T-cell (primary cell): ENCODE results near the gene PTBP2. TPM values are rescaled to one million over a fixed set of nuclear protein-coding genes. Genes with fewer than 3 reads are reported as not detected.
A peak's percentile ranks its signal among the peaks of the same experiment; 100 is the strongest.

Source experiments
- ATAC-seq, 4 experiments: fragments of 200-7000 bp in 3 of 4; fragments of 150-1000 bp in 1 of 4; cut with Tn5 transposase; replicated peaks in 1 of 4; 1 replicate in 3 of 4; 2 replicates in 1 of 4; pipeline ENCODE4 v1.10.0; 2021; ENCODE audit warnings: moderate library complexity in 3 of 4, mild to moderate bottlenecking in 2 of 4, moderate number of reproducible peaks in 1 of 4
- CTCF ChIA-PET, 2 donors: fragments of 300-600 bp; sonication (Branson Sonifier 250); formaldehyde crosslinking; loops; one replicate each; lab custom pipeline; 2022; ENCODE audit warnings: antibody characterized with exemption in 2 of 2; lab: Charles Lee
- POLR2A ChIA-PET, 2 donors: fragments of 300-600 bp; sonication (Branson Sonifier 250); formaldehyde crosslinking; loops; one replicate each; lab custom pipeline; 2022; ENCODE audit warnings: antibody characterized with exemption in 2 of 2; lab: Charles Lee
- DNase-seq, 35 experiments: peaks; one replicate each; pipeline versions ENCODE4 v3.0.0 to v3.0.0-alpha.2; 2013 to 2023
- H3K27ac ChIP-seq: one replicate; pipeline ENCODE4 v1.5.1; 2013; ENCODE audit warnings: low read length
- H3K27me3 ChIP-seq, 2 experiments: replicated peaks in 1 of 2; 1 replicate in 1 of 2; 2 replicates in 1 of 2; pipeline versions ENCODE4 v1.6.1 to v1.7.0; 2013; ENCODE audit warnings: low read length in 1 of 2, mixed read lengths in 1 of 2; ENCODE audit not compliant: control insufficient read depth in 2 of 2, insufficient read depth in 2 of 2; ENCODE audit errors: extremely low read depth in 1 of 2
- H3K36me3 ChIP-seq, 2 donors: 1 replicate in 1 of 2; 2 replicates in 1 of 2; pipeline versions ENCODE4 v1.6.1 to v1.7.0; 2013; ENCODE audit warnings: low read length in 1 of 2; ENCODE audit not compliant: control insufficient read depth in 2 of 2, insufficient read depth in 1 of 2; ENCODE audit errors: extremely low read depth in 1 of 2
- H3K4me1 ChIP-seq, 2 experiments: 1 replicate in 1 of 2; 2 replicates in 1 of 2; pipeline versions ENCODE4 v1.6.1 to v1.7.0; 2013; ENCODE audit warnings: low read length in 2 of 2, mixed read lengths in 1 of 2; ENCODE audit not compliant: insufficient read depth in 2 of 2, control insufficient read depth in 1 of 2; ENCODE audit errors: extremely low read depth in 1 of 2
- H3K4me3 ChIP-seq, 2 donors: 1 replicate in 1 of 2; 2 replicates in 1 of 2; pipeline versions ENCODE4 v1.5.1 to v1.7.0; 2013; ENCODE audit warnings: mild to moderate bottlenecking in 2 of 2, low read length in 1 of 2, moderate library complexity in 1 of 2; ENCODE audit not compliant: control insufficient read depth in 1 of 2; ENCODE audit errors: extremely low read depth in 1 of 2
- H3K9me3 ChIP-seq: 2 replicates; pipeline ENCODE4 v1.7.0; 2013
- H3K27ac Mint-ChIP-seq, 2 donors: one replicate each; pipeline ENCODE4 v1.8.0; 2020 to 2021; ENCODE audit warnings: mild to moderate bottlenecking in 2 of 2, mixed read lengths in 2 of 2
- H3K27me3 Mint-ChIP-seq, 2 donors: one replicate each; pipeline ENCODE4 v1.8.0; 2021 to 2022; ENCODE audit warnings: mixed read lengths in 2 of 2
- H3K36me3 Mint-ChIP-seq: one replicate; pipeline ENCODE4 v1.8.0; 2021; ENCODE audit warnings: mixed read lengths
- H3K4me1 Mint-ChIP-seq, 3 donors: one replicate each; pipeline ENCODE4 v1.8.0; 2020 to 2022; ENCODE audit warnings: mixed read lengths in 3 of 3, mild to moderate bottlenecking in 1 of 3
- H3K4me3 Mint-ChIP-seq, 3 donors: one replicate each; pipeline ENCODE4 v1.8.0; 2020 to 2022; ENCODE audit warnings: mild to moderate bottlenecking in 3 of 3, mixed read lengths in 3 of 3, moderate library complexity in 3 of 3
- H3K9me3 Mint-ChIP-seq, 3 donors: one replicate each; pipeline ENCODE4 v1.8.0; 2020 to 2022; ENCODE audit warnings: mixed read lengths in 3 of 3
- WGBS: methylation state at CpG from one replicate; pipeline ENCODE4 v1.1.5; 2013; ENCODE audit warnings: missing lambda C conversion rate; ENCODE audit not compliant: insufficient coverage; 5-methylcytosine and 5-hydroxymethylcytosine counted together
- total RNA-seq, 35 experiments: library from RNA in 6 of 35; stranded (reverse) in 6 of 35; fragments of 120-200 nt in 1 of 35; gene quantifications; one replicate each; pipeline versions ENCODE4 v1.2.1 to v1.2.4 and lab custom pipeline; 2013 to 2026

The PTBP2 gene
- total RNA-seq, 5 donors from 2014 or later (not counting 1 experiment from before 2014, with no cell fraction given): 16.8 to 24.0 (median 20.7) TPM

GRCh38 chr1:96713649-96714048 is 7.9 kb upstream of the PTBP2 start:
- Histone ChIP-seq H3K27ac (no peak overlapping the region), H3K4me3 (no peak overlapping the region), H3K9me3 (no peaks in the 10 kb centered on the region), H3K27me3 (no peaks in the 10 kb centered on the region), H3K36me3 (no peaks in the 10 kb centered on the region), H3K4me1 (no peaks in the 10 kb centered on the region)
- CTCF ChIA-PET: interaction anchor here in 1 of 2 donors (0.6 kb wide), 1 partner anchor 51 kb away, joined by 4 read pairs; no protein-coding TSS in a partner anchor
- no peak for ATAC-seq
- no peaks in the 10 kb centered on the region for H3K9me3 Mint-ChIP-seq
- no peak for DNase-seq
- H3K27me3 Mint-ChIP-seq: peaks cover 6 to 9% of the 10 kb centered on the region in 2 donors
- no CpG with 5 or more reads among the region's 3 CpGs for WGBS
- H3K4me1 Mint-ChIP-seq: no peaks in the 10 kb centered on the region
- POLR2A ChIA-PET: interaction anchor here (0.5 to 0.6 kb wide), 2 partner anchors 16 to 29 kb away, joined by 3 to 10 read pairs; no protein-coding TSS in a partner anchor
- H3K4me3 Mint-ChIP-seq: no peak overlapping the region
- no peak overlapping the region for H3K27ac Mint-ChIP-seq
- no peaks in the 10 kb centered on the region for H3K36me3 Mint-ChIP-seq

GRCh38 chr1:96714881-96715280 is 6.7 kb upstream of the PTBP2 start:
- H3K27ac ChIP-seq: no peak overlapping the region
- H3K4me1 ChIP-seq: no peaks in the 10 kb centered on the region
- no peaks in the 10 kb centered on the region for H3K27me3 ChIP-seq
- H3K9me3 ChIP-seq: no peaks in the 10 kb centered on the region
- Mint-ChIP-seq H3K27me3 (peaks cover 6 to 8% of the 10 kb centered on the region in 2 donors), H3K4me3 (no peak overlapping the region), H3K36me3 (no peaks in the 10 kb centered on the region), H3K4me1 (no peaks in the 10 kb centered on the region), H3K27ac (no peak overlapping the region), H3K9me3 (no peaks in the 10 kb centered on the region)
- WGBS: no CpG with 5 or more reads among the region's 2 CpGs
- ATAC-seq: no peak
- CTCF ChIA-PET: interaction anchor here in 1 of 2 donors (0.6 kb wide), 1 partner anchor 20 kb away, joined by 3 read pairs; no protein-coding TSS in a partner anchor
- H3K36me3 ChIP-seq: no peaks in the 10 kb centered on the region
- no peak overlapping the region for H3K4me3 ChIP-seq
- POLR2A ChIA-PET: no interaction called here
- DNase-seq: no peak

- ATAC-seq: no peak
- WGBS: no CpG with 5 or more reads among the region's 1 CpG
- no peak overlapping the region for H3K27ac Mint-ChIP-seq
- no peak for DNase-seq
- H3K27me3 Mint-ChIP-seq: peaks cover 6 to 8% of the 10 kb centered on the region in 2 donors
- no peaks in the 10 kb centered on the region for H3K36me3 ChIP-seq
- H3K9me3 Mint-ChIP-seq: no peaks in the 10 kb centered on the region
- H3K4me3 ChIP-seq: no peak overlapping the region
- no peak overlapping the region for H3K4me3 Mint-ChIP-seq
- no peaks in the 10 kb centered on the region for H3K9me3 ChIP-seq
- H3K4me1 ChIP-seq: no peaks in the 10 kb centered on the region
- CTCF ChIA-PET: no interaction called here
- no peaks in the 10 kb centered on the region for H3K36me3 Mint-ChIP-seq
- H3K27ac ChIP-seq: no peak overlapping the region
- POLR2A ChIA-PET: no interaction called here
- no peaks in the 10 kb centered on the region for H3K27me3 ChIP-seq
- H3K4me1 Mint-ChIP-seq: no peaks in the 10 kb centered on the region
Measured at GRCh38 chr1:96715482-96715881, 6.1 kb upstream of the PTBP2 start.

GRCh38 chr1:96721053-96721415 is 550 bp upstream of the PTBP2 start:
- Mint-ChIP-seq H3K4me3 (peak overlapping the region; percentile 85 to 96 (median 92)), H3K36me3 (peaks cover 7% of the 10 kb centered on the region), H3K27ac (peak overlapping the region; percentile 76 to 86), H3K27me3 (no peaks in the 10 kb centered on the region), H3K4me1 (peaks cover 13 to 26% (median 24%) of the 10 kb centered on the region in 3 donors), H3K9me3 (no peaks in the 10 kb centered on the region)
- no peak overlapping the region for H3K27ac ChIP-seq
- WGBS: 3% methylated on average over 4 of the region's 6 CpGs
- H3K4me3 ChIP-seq: peak overlapping the region; percentile 91 to 92
- H3K27me3 ChIP-seq: no peaks in the 10 kb centered on the region
- no peaks in the 10 kb centered on the region for H3K9me3 ChIP-seq
- POLR2A ChIA-PET: no interaction called here
- ATAC-seq (no peak), DNase-seq (no peak)
- peaks cover 9 to 12% of the 10 kb centered on the region in 2 experiments for H3K4me1 ChIP-seq
- H3K36me3 ChIP-seq: peaks cover 3 to 6% of the 10 kb centered on the region in 2 donors
- CTCF ChIA-PET: interaction anchor here in 1 of 2 donors (0.6 kb wide), 1 partner anchor 11 kb away, joined by 3 read pairs; no protein-coding TSS in a partner anchor

GRCh38 chr1:96722161-96722922 is 758 bp downstream of the PTBP2 start:
- H3K27me3 Mint-ChIP-seq: no peaks in the 10 kb centered on the region
- peaks cover 14% of the 10 kb centered on the region for H3K36me3 Mint-ChIP-seq
- POLR2A ChIA-PET: interaction anchor here (0.6 to 0.8 kb wide), 6 partner anchors 9 to 1194 kb away, joined by 3 to 8 read pairs (median 4); no protein-coding TSS in a partner anchor
- H3K9me3 Mint-ChIP-seq: no peaks in the 10 kb centered on the region
- H3K9me3 ChIP-seq: no peaks in the 10 kb centered on the region
- no peaks in the 10 kb centered on the region for H3K27me3 ChIP-seq
- peak overlapping the region; percentile 88 for H3K27ac ChIP-seq
- H3K4me3 ChIP-seq: peak overlapping the region; percentile 91 to 92
- CTCF ChIA-PET: no interaction called here
- under 1% methylated on average over 19 of the region's 29 CpGs for WGBS
- H3K4me3 Mint-ChIP-seq: peak overlapping the region; percentile 85 to 96 (median 92)
- peaks cover 21 to 35% (median 32%) of the 10 kb centered on the region in 3 donors for H3K4me1 Mint-ChIP-seq
- ATAC-seq (peak; percentile 52 to 70 (median 60)), DNase-seq (peak in 4 of 35 experiments; percentile 3 to 46 (median 40))
- H3K27ac Mint-ChIP-seq: peak overlapping the region; percentile 70 to 96
- H3K4me1 ChIP-seq: peaks cover 9 to 15% of the 10 kb centered on the region in 2 experiments
- H3K36me3 ChIP-seq: peaks cover 3 to 6% of the 10 kb centered on the region in 2 donors

- H3K4me3 ChIP-seq: peak overlapping the region; percentile 91 to 92
- peaks cover 3 to 8% of the 10 kb centered on the region in 2 donors for H3K36me3 ChIP-seq
- ATAC-seq (no peak), DNase-seq (no peak)
- no peaks in the 10 kb centered on the region for H3K27me3 ChIP-seq
- peak overlapping the region; percentile 70 to 96 for H3K27ac Mint-ChIP-seq
- CTCF ChIA-PET: no interaction called here
- POLR2A ChIA-PET: interaction anchor here (0.6 to 0.8 kb wide), 4 partner anchors 9 to 1194 kb away, joined by 3 to 8 read pairs (median 4); no protein-coding TSS in a partner anchor
- H3K27ac ChIP-seq: peak overlapping the region; percentile 88
- H3K4me1 ChIP-seq: peaks cover 9 to 19% of the 10 kb centered on the region in 2 experiments
- H3K4me3 Mint-ChIP-seq: peak overlapping the region; percentile 85 to 96 (median 92)
- peaks cover 25 to 41% (median 38%) of the 10 kb centered on the region in 3 donors for H3K4me1 Mint-ChIP-seq
- WGBS: no CpG with 5 or more reads among the region's 3 CpGs
- H3K9me3 Mint-ChIP-seq: no peaks in the 10 kb centered on the region
- H3K36me3 Mint-ChIP-seq: peaks cover 18% of the 10 kb centered on the region
- no peaks in the 10 kb centered on the region for H3K9me3 ChIP-seq
- no peaks in the 10 kb centered on the region for H3K27me3 Mint-ChIP-seq
Measured at GRCh38 chr1:96722958-96723357, 1.4 kb downstream of the PTBP2 start.
